ENCODE data around the gene PRKCD.

PRKCD gene

DNA sequence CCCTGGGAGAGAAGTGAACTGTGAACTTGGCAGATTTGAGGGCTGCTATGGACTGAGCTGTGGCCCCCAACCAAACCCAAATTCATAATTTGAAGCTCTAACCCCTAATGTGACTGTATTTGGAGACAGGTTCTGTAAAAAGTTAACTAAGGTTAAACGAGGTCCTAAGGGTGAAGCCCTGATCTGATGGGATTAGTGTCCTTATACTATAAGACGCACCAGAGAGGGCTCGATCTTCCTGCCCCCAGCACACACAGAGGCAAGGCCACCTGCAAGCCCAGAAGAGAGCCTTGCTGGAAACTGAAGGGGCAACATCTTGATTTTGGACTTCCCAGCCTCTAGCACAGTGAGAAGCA, 60.8 kb downstream of the PRKCD start:
- DNase-seq: no peak

GRCh38 chr3:53222183-53222901, 61.3 kb downstream of the PRKCD start:
- no peak for DNase-seq

DNA sequence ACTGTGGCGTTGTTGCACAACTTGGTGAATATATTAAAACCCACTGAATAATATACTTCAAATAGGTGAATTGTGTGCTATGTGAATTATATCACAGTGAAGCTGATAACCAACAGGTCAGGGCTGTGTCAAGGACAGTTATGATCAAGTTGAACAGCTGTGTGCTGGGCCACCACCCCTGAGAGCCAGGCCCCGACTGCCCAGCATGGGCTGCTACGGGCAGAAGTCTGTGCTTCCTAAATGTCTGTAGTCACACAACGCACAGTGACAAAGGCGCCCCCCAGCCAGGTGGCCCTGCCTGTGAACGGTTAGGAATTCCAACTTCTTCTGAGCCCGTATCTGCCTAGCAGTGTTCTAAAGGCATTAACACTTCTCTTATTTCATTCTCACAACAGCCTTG, 62.0 kb downstream of the PRKCD start:
- DNase-seq: no peak

GRCh38 chr3:53223541-53223966, 62.5 kb downstream of the PRKCD start:
- DNase-seq: no peak

DNA sequence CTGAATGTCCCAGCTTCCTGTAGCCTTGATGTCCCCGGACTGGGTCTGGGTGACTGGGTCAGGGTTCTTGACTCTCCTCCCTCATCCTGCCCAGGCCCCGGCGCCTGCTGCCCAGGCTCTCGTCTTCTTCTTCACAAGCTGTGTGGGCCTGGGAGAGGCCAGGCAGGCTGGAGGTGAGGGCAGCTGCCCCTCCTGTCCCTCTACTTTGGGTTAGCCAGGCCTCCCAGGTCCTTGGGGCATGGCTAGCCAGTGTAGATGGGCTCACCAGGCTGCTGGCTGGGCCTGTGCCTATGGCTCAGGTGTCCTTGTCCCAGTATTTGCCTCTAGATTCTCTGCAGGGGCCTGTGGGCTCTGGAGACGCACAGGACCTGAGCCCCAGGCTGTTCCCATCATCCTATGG, 63.0 kb downstream of the PRKCD start:
- no peak for DNase-seq

- no peak for DNase-seq
These were observed 63.5 kb downstream of the PRKCD start for GRCh38 chr3:53224536-53224935.

DNA sequence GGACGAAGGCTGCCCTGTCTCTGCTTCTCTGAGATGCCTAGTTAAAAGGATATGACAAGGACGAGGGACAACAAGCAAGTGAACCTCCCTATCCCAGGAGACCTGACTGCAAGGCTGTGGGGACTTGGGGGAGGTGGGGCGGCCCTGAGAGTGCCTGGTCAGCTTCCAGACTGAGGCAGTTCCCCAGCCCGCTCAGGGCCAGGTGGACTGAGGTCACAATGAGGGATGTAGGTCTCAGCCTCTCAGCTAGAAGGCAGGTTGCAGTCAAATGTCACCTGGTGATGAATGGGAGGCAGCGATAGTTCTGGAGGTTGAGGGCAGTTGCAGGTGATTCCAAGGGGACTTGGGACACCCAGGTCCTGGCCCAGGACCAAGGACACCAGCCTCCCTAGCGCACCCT, 64.2 kb downstream of the PRKCD start:
- no peak for DNase-seq

GRCh38 chr3:53225651-53226050, 64.6 kb downstream of the PRKCD start:
- DNase-seq: no peak

GRCh38 chr3:53226142-53226840, 65.3 kb downstream of the PRKCD start:
- DNase-seq: no peak

GRCh38 chr3:53226841-53227407, 65.9 kb downstream of the PRKCD start:
- DNase-seq: no peak

DNA sequence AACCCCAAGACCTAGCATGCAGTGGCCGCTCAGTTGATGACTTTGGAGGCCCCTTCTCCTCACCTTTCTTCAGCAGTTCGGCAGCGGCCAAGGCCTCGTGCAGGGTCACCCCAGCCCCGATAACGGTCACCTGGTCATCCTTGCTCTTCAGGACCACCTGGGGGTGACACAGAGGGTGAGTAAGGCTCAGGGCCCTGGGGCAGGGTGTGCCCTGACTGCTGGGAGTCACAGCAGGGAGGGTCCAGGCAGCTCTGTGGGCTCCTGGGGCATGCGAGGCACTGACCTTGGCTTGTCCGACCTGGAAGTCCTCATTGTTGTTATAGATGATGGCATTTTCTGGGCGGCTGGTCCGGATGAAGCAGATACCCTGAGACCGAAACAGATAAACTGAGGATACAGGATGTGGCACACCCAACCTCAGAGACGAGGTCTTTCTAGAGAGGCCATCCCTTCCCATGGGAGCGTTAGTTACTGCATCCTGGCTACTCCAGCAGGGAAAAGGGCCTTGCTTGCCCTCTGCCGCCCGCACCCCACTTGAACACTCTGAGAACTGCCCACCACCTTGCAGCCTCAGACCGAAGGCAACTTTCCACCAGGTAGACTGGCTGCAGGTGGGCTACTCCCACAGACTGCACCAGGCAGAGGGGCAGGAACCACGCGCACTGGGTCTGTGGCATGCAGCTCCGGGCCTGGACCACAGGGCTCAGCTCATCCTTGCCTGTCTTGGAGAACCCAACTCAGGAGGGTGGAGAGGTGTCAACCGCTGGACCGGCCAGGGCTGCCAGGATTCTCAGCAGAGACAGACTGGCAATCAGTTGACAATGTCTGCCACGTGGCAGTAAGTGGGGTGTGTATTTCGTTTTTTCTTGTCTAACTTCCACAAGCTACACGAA, 67.2 kb downstream of the PRKCD start:
- DNase-seq: no peak

DNA sequence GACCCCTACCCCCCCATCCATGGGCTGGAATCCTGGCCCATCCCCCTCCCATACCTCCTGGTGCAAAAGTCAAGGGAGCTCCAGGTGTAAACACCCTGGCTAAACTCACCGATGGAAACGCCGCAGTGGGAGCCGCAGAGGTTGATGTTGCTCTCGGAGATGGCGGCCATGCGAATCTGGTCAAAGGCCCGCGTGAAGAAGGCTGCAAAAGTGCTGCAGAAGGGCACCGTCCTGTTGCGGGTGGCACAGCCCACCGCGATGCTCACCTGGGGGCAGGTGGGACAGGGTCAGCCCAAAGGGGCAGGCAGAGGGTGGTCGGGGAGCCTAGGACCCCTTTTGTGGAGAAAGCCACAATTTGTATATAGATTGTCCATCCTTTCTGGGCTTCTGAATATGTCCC, 68.2 kb downstream of the PRKCD start:
- no peak for DNase-seq

- no peak for DNase-seq
These were observed 68.6 kb downstream of the PRKCD start for GRCh38 chr3:53229606-53230005.

GRCh38 chr3:53230041-53230621, 69.1 kb downstream of the PRKCD start:
- no peak for DNase-seq

DNA sequence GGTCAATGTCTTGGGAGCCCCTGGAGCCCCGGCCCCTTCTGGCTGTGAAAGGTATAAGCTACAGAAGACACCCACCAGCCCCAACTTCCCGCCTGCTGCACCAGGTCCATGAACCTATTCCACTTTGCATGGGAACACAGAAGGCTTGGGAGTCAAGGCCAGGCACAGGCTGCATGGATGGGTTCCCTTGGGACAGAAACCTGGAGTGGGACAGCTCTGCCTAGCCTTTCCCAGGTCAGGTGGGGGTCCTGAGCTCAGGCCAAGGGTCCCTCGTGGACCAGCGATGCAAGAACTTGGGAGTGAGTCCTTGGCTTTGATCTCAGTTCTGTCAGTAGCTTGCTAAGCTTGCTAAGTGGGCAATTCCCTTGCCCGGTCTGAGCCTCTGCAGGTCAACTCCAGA, 69.8 kb downstream of the PRKCD start:
- no peak for DNase-seq

DNA sequence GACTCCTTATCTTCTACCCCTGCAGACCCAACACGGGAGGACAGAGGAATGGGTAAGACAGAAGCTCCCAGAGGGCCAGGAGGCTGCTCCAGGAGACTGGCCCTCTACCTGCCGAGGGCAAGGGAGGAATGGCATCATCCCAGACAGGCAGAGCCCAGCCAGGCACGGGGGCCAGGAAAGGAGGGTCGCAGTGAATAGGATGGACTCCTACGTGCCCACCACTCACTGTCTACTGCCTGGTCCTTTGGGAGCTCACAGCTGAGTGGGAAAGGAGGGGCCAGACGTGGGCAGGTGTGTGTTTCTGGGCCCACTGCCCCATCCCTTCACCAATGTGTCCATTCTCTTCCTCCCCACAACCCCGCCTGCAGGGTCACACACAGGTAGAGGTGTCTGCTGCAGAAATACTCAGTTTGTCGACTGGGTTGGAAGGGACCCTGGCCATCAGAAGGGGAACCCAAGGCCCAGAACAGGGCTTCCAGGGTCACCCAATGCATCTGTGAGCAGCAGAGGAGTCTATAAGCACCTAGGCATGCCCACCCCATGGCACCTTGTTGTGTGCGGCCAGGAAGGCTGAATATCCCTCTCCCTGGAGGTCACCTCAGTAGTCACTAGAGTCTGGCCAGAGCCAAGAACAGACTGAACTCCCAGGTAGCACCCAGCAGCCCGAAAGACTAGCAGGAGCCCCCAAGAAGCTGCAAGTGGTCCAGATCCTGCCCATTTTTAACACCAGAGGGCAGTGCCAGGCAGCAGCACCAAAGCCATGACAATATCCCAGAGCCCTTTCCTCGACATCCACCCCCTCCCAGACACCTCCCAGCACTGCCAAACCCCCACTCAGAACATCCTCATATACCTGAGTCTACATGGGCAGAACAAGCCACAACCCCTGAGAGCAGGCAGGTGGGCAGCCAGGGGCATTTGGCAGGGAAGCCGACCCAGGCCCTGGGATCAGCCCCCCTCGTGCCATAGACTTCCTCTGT, 70.8 kb downstream of the PRKCD start:
- no peak for DNase-seq

- no peak for DNase-seq
These were observed 71.8 kb downstream of the PRKCD start for GRCh38 chr3:53232641-53233377.

DNA sequence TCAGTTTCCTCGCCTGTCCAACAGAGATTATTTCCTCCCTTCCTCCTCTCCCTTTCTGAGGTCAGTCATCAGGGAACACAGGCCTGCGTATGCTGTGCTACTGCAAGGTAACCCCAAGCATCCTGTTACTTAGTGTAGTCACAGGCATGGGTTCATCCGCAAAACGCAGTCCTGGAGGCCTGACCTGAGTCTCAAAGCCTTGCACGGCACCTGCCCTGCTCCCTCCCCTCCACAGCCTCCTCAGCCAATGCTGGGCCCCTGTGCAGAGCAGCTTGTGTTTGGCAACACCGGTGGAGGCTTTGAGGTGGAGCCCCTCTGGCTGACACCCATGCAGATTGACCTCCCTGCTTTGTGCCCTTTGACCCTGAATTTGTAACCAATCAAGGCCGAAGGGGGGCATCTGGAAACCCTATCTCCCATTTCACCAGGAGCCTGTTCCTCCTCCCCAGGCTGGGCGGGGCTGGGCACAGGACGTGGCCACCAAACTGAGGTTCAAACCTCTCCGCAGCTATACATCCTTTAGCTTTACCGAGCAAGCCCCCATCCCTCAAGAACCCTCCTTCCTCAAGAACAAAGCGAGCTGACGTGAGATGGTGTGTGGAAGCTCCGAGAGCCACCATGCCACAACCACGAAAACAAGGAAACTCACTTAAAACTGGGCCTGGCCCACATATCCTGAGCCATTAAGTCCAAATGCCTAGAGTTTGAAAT, 73.3 kb downstream of the PRKCD start:
- DNase-seq: no peak

GRCh38 chr3:53234841-53235232, 73.8 kb downstream of the PRKCD start:
- no peak for DNase-seq

- DNase-seq: no peak
These were observed 74.5 kb downstream of the PRKCD start for GRCh38 chr3:53235545-53235944.

Data from SIG-M5 (cell line).